ENCODE measurements around the gene CORO2B. TPM values are rescaled to one million over a fixed set of nuclear protein-coding genes. Genes with fewer than 3 reads are reported as not detected.
"Not testable (repeated sequence)": the region's sequence is repeated elsewhere in the genome, so short reads cannot be mapped to it uniquely, and the experiment has no call there.

The CORO2B gene
- polyA plus RNA-seq, 3 donors, result 22.2 to 25.3 (median 23.9) TPM

DNA sequence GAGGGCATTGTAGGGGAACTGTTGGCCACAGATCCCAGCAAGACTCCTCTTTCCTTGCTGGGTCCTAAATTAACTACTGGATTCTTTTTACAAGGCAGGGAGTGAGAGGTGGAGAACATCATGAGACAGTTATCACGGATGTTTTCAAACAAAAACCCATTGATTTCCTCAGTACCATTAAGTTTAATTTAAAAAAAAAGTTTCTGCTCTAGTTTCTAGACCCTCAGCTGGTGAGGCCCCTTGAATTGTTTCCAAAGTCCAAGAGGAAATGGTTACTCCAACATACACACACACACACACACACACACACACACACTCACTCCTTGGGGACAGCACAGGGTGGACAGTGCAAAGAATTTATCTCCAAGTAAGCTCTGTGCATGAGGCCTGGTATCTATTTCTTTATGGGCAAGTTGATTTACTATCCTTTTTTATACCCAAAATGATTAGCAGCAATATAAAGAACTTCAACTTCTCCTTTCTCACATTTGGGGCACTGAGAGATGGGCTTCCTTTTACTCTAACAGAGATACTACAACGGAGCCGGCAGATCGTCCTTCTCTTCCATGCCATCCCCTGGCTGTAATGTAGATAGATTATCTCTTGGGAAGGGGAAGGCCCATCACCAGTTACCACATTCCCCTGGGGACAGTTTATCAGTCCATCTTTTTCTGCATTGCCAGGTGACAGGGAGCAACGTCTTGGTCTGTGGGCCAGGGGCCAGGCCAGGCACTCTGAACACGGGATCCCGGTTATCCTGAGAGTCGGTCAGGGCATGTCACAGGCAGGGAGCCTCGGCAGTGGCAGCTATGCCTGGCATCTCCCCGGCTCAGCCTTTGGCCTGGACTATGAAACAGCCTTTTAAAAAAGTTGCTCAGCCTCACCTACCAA, 54.7 kb downstream of the CORO2B start:
- DNase-seq (ENCODE audit: extremely low read depth in 1 of 11, low read depth in 9 of 11, low spot score in 4 of 11), result no peak

DNA sequence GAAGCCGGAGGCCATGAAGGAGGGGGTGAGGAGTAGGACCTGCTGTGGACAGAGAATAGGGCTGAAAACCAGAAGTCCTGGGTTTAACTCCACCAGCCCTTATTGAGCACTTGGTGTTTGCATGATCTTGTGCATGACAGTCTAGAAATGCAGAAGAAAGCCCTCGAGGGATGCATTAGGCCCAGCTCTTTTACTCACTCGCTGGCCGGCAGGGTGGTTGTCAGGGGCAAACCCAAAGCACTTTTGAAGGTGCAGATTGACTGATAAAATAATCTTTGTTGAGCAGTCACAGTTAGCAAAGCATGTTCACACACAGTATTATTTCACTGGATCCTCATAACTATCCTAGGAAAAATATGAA, 55.3 kb downstream of the CORO2B start:
- no peak for DNase-seq (ENCODE audit: extremely low read depth in 1 of 11, low read depth in 9 of 11, low spot score in 4 of 11)

GRCh38 chr15:68634531-68634930, 55.7 kb downstream of the CORO2B start:
- DNase-seq (ENCODE audit: extremely low read depth in 1 of 11, low read depth in 9 of 11, low spot score in 4 of 11), result no peak

GRCh38 chr15:68635141-68635540, 56.3 kb downstream of the CORO2B start:
- DNase-seq (ENCODE audit: extremely low read depth in 1 of 11, low read depth in 9 of 11, low spot score in 4 of 11), result no peak

DNA sequence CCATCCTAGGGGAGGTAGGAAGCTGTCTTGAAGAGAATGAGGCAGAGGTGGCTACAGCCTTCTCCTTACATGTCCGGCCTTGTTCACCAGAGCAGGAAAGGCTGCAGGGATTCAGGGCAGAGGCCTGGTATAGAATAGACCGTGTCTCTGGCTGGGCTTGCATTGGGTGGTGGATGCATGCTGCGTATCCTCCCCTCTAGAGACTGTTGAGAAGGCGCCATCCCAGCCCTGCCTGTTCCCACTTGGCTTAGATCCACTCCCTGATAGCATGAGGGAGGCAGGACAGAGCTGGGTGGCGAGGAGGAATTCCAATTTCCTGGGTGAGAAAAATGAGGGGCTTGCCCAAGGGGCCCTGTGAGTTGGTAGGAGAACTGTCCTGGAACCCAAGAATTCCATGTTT, 57.5 kb downstream of the CORO2B start:
- DNase-seq (ENCODE audit: extremely low read depth in 1 of 11, low read depth in 9 of 11, low spot score in 4 of 11), result no peak

DNA sequence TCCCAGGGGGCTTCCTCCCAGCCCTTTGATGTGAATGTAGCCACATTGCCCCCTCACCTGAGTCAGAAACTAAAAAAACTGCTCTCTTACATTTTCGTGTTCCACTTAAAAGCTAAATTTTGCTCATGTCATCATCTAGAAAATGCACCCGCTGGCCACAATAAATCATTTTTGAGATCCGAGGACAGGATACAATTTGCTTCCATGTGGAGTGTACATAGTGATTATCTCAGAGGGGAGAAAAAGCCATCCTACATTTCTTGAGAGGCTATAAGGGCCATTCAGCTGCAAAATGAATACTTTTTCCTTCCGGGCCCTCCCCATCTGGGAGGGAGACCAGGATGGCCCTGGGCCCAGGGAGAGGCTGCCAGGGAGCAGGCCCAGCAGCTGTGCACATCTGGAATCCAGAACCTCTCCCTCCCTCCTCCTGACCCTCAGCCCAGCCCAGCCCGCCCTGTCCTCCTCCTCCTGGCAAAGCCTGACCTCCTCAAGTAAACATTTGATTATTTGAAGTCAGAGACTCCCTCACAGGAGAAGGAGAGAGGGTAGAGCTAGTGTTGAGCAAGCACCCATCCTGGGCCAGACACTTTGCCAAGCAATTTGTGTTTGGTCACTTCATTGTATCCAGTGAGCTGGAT, 59.1 kb downstream of the CORO2B start:
- peak in 4 of 11 donors; percentile 40 to 62 (median 52) for DNase-seq (ENCODE audit: extremely low read depth in 1 of 11, low read depth in 9 of 11, low spot score in 4 of 11)

DNA sequence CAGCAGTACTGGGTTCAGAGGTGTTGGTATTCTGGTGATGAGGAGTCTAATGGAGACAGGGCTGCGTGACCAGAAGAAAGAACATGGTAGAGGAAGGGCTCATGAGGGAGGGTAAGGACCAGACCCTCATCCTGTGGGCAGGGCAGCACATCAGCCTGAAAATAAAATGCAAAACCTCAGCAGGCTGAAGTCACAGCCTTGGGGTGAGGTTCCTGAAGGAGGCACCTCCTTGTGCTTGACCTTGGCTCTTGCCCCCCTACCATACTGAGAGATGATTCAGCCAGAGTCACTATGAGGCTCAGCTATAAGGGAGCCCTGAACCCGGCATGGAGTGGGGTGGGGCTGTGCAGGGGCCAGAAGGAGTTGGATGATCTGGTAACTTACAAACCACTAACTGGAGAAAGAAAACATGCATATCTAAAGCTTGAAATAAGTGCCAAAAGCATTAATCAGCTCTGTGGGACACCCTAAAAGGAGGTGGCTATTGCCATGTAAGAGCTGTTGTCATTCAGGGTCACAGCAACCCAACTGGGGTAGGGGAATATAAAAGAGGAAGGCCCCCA, 60.2 kb downstream of the CORO2B start:
- DNase-seq (ENCODE audit: extremely low read depth in 1 of 11, low read depth in 9 of 11, low spot score in 4 of 11), result no peak

DNA sequence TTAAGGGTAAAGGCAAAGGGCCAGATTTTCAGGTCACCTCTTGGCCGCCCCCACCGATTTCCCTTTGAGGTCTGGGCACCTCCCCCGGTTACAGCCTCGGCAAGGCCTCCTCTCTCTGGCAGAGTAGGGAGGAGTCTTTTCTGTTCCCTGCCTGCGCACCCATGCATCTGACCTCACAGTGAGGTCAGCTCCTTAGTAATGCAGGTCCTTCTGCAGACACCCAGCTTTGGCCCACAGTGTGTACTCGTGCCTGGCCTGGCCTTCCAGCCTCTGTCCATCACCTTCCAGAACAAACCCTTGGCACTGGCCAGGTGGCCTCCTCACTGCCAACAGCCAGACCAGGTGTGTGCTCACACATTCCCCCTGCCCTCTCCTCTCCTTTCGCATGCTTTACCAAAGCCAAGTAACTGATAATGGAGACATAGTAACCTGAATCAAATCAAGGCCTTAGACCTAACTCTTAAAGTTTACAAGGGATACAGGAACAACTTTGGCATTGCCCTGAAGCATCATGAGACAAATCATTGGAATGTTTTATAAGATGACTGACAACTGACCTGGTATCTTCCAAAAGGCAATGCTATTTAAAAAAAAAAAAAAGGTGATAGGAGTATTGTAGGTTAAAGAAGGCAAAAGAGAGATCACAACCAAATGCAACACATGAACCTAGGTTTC, 61.3 kb downstream of the CORO2B start:
- no peak for DNase-seq (ENCODE audit: extremely low read depth in 1 of 11, low read depth in 9 of 11, low spot score in 4 of 11)

DNA sequence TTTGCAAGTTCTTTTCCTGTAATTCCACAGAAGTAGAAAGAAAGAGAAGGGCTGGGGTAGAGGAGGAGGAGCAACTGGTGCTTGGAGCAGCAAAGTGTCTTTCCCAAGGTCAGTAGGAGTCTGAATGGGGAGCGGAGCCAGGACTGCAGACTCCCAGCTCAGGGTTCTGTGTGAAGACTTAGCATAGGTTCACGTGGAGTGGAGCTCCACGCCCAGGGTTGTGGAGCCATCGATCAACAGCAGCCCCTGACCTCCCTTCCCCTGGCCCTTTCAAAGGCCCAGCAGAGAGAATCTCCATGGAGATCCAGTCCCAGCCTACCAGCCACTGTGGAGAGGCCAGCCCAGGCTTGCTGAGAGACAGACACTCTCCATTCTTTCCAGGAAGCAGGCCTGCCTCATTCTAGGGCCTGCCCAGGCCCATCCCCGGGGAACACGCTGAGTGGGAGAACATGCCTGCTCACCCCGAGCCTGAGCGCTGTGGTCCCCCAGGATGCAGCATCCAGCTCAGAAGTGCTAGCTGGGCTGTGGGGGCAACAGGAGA, 62.1 kb downstream of the CORO2B start:
- no peak for DNase-seq (ENCODE audit: extremely low read depth in 1 of 11, low read depth in 9 of 11, low spot score in 4 of 11)

GRCh38 chr15:68641376-68641775, 62.6 kb downstream of the CORO2B start:
- DNase-seq (ENCODE audit: extremely low read depth in 1 of 11, low read depth in 9 of 11, low spot score in 4 of 11), result no peak

- no peak for DNase-seq (ENCODE audit: extremely low read depth in 1 of 11, low read depth in 9 of 11, low spot score in 4 of 11)
These were observed 63.7 kb downstream of the CORO2B start for GRCh38 chr15:68642491-68642845.

- no peak for DNase-seq (ENCODE audit: extremely low read depth in 1 of 11, low read depth in 9 of 11, low spot score in 4 of 11)
These were observed 64.5 kb downstream of the CORO2B start for GRCh38 chr15:68643216-68643830.

GRCh38 chr15:68644083-68644904, 65.5 kb downstream of the CORO2B start:
- DNase-seq (ENCODE audit: extremely low read depth in 1 of 11, low read depth in 9 of 11, low spot score in 4 of 11), result no peak

- no peak for DNase-seq (ENCODE audit: extremely low read depth in 1 of 11, low read depth in 9 of 11, low spot score in 4 of 11)
These were observed 66.2 kb downstream of the CORO2B start for GRCh38 chr15:68644996-68645395.

DNA sequence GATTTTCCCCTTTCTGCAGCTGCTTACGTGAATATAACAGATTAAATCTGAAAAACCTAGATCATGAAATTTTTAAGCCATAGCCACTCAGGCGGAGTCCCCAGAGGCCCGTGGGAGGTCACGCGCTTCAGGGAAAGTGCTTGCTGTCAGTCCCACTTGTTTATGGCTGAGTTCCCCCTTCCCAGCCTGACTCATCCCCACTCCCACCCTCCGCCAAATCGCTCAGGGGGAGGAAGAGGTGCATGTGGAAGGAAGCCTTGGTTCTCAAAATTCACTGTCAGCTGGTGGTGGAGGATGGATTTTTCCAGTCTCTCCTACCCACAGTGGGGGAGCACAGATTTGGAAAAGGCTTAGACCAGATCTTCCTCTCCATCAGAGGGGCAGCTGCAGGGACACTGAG, 67.4 kb downstream of the CORO2B start:
- no peak for DNase-seq (ENCODE audit: extremely low read depth in 1 of 11, low read depth in 9 of 11, low spot score in 4 of 11)

DNA sequence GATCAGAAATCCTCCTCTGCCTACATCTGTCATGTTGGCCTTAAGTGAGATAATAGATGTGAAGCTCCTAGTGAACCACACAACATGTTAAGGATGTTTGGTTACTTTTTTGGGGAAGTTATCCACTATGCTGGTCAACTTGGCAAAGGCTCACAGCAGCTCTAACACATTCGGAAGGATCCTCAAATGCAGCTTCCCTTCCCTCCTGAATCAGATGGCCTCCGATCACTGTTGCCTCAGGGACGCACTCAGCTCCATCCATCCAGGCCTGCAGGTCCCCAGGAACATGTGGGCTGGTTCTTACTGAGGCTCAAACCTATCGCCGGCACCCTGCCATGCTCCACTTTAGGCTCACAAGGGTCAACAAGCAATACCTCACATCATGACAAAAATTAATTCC, 67.9 kb downstream of the CORO2B start:
- no peak for DNase-seq (ENCODE audit: extremely low read depth in 1 of 11, low read depth in 9 of 11, low spot score in 4 of 11)

DNA sequence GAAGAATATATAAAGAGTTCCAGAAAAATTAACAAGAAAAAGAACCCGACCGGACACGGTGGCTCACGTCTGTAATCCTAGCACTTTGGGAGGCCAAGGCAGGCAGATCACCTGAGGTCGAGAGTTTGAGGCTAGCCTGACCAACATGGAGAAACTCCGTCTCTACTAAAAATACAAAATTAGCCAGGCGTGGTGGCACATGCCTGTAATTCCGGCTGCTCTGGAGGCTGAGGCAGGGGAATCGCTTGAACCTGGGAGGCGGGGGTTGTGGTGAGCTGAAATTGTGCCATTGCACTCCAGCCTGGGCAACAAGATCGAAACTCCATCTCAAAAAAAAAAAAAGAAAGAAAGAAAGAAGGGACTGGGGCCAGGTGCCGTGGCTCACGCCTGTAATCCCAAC, 68.6 kb downstream of the CORO2B start:
- DNase-seq (ENCODE audit: extremely low read depth in 1 of 11, low read depth in 9 of 11, low spot score in 4 of 11), result not testable (repeated sequence)

- DNase-seq (ENCODE audit: extremely low read depth in 1 of 11, low read depth in 9 of 11, low spot score in 4 of 11), result no peak
These were observed 72.3 kb downstream of the CORO2B start for GRCh38 chr15:68650901-68651709.
